Glomerular visceral epithelial cell (primary cell): Measurements from ENCODE around the gene HIPK3.

Experiments used
- DNase-seq: peaks from one replicate; pipeline ENCODE4 v3.0.0-alpha.2; 2016; ENCODE audit errors: extremely low spot score

The HIPK3 gene

DNA sequence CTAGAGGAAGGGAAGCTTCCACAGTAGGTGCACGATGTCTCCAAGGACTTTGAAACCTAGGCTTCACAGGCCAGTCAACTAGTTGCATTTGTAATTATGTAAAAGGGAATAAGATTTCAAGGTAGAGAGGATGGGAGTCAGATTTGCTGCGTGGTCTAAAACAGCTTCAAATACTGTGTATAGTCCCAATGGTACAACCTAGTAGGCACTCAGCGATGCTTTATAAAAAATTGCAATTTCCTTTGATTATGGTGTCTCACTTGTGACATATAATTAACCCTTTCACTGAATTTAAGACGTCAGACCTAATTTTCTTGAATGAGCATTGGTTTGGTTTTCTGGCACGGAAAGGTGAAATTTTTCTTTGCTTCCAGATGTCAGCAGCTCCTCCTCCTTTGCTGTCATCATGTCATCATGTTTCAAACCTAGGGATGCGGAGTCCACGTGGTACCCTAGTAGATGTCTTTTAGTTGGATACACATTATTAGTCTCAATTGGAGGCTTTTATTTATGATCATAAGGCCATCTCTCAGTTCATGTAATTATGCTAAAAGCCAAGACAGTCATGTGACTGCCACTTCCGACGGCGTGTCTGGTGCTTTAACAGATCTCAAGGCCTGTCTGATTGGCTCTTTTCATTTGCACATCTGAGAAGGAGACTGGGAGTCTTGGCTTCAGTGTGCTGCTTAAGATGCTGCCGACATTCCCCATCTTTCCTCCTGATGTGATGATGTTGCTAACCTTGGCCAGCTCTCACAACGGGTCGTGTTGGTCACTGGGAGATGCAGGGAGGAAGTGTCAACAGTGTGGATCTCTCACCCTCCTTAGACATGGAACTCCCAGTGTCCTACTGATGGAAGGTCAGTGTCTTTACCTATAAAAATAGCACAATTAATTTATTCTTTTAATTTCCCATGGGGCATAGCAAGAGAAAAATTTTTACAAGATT is 134.0 kb downstream of the HIPK3 start:
- DNase-seq = no peak

DNA sequence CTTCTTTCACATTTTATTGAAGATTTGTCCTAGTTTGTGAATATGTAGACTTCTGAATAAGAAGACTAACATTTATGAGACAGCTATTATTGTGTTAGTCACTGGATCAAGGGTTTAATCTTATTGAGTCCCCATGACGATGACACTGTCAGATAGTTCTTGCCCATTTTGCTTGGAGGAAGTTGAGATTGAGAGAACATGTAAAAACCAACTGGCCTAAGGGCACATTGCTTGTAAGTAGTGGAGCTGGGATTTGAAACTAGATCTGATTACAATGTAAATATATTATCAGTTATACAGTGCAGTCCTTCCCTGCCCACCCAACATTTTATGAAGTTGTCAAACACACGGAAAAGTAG is 134.7 kb downstream of the HIPK3 start:
- no peak for DNase-seq

- no peak for DNase-seq
These were observed 137.4 kb downstream of the HIPK3 start for GRCh38 chr11:33394431-33395109.

DNA sequence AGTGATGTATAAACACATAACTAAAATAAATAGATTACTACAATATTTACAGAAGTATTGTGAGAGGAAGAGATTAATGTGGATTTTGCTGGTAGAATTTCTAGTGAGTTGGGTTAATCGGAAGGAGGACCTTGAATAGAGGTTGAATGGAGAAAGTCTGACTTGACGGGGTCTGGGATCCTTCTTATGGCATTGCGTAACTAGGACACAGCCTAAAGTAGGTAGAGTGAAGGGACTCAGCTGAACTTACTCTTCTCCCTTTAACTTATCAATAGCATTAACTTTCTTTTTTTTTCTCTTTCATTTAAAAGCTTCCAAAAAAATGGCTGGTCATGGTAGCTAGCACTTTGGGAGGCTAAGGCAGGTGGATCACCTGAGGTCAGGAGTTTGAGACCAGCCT is 139.2 kb downstream of the HIPK3 start:
- no peak for DNase-seq

- DNase-seq = no peak
These were observed 142.2 kb downstream of the HIPK3 start for GRCh38 chr11:33399421-33399820.

- DNase-seq = peak; percentile 29
These were observed 144.9 kb downstream of the HIPK3 start for GRCh38 chr11:33402066-33402465.

DNA sequence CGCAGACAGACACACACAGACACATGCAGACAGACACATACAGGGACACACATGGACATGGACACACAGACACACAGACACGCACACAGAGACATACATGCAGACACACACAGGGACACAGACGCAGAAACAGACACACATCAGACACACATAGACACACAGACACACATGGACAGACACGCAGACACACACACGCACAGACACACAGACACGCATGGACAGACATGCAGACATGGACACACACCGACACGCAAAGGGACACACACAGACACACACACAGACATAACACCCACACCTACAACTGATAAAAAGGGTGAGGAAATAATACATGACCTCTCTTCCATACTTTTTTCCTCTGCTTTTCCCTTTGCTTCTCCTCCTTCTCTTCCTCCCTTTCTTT is 146.2 kb downstream of the HIPK3 start:
- no peak for DNase-seq

- DNase-seq = no peak
These were observed 148.8 kb downstream of the HIPK3 start for GRCh38 chr11:33405834-33406602.
